Anterior cingulate cortex (tissue), 58 donors: Measurements from ENCODE around the gene HDAC4.

Experiments
- DNase-seq, 58 donors: peaks; one replicate each; lab custom pipeline; 2025; lab: John Stamatoyannopoulos, UW

Gene HDAC4

GRCh38 chr2:239275847-239276831 is 124.7 kb downstream of the HDAC4 start:
- DNase-seq: peak in 26 of 58 donors; percentile 35 to 76 (median 51)

DNA sequence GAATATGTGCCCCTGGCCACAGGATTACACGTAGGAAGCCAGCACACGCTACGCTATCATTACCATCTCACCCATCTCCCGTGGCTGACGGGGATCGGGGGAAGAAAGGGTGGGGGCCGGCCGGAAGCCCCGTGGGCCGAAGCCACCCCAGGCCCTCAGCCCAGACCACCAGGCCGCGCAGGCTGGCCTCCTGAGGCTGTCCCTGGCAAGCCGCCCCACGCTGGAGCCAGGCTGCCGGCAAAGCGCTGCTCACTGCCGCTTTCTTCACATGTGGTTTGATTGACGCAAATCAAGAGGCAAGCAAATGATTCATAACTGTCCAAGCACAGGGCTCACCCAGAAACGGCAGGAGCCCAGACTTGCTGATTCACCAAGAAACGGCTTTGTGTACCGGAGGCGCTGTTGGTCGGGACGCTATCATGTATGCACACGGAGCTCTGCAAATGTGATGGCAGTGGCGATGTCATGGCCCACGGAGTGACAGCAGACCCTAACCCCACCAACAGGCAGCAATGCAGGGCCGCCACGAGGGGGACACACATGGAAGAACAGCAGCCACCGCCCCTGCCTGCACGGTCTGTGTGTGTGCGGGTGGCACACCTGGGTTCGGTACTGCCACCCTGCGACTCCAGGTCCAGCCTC is 125.7 kb downstream of the HDAC4 start:
- DNase-seq: peak in 32 of 58 donors; percentile 20 to 82 (median 62)

DNA sequence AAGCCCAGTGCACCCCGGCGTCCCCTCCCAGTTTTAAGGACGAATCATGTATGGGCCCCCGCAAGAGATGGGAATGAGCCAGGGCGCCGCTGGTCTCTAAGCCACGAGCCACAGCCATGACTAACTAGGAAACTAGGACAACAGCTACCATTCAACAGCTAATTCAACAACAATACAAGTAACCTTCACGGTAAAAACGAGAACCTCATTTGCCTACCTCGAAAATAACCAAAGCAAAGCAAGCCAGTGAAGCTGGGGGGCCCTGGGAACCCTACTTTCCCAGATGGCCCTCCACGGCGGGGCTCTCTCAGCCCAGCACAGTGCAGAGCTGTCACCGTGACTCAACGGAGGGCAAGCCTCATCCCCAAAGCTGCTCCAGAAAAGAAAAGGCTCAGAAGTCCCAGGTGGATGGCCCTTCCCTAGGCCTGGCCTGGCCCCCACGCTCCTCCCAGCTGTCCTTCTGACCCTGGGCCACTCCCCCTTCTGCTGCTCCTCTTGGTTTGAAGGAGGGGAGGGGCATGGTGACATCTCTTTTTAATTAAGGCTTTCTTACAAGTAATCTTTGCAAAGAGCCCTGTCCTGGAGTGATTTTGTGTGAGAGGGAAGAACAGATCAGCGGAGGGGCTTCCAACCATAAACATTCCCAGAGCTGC is 126.3 kb downstream of the HDAC4 start:
- DNase-seq: peak in 1 of 58 donors; percentile 34

- DNase-seq: no peak
Measured at GRCh38 chr2:239273280-239274234, 127.3 kb downstream of the HDAC4 start.

DNA sequence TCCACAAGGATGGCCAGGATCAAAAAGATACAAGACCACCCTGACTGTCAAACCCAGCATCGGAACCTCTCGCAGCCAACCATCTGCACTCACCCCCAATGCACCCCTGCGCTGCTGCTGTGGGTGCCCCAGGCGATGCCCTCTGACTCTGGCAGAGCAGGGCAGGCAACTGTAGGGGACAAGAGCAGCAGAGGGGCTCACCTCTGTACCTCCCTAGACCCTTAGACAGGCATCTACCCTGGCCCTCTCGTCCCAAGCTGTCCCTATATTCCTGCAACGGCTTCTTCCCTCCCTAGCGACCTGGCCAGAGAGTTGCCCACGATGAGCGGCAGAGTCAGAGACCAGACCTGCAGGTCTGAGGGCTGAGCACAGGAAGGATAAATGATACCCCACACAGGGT is 128.2 kb downstream of the HDAC4 start:
- DNase-seq: no peak

- peak in 3 of 58 donors; percentile 57 to 77 (median 58) for DNase-seq
Measured at GRCh38 chr2:239271882-239272281, 128.9 kb downstream of the HDAC4 start.

GRCh38 chr2:239271471-239271870 is 129.3 kb downstream of the HDAC4 start:
- no peak for DNase-seq

DNA sequence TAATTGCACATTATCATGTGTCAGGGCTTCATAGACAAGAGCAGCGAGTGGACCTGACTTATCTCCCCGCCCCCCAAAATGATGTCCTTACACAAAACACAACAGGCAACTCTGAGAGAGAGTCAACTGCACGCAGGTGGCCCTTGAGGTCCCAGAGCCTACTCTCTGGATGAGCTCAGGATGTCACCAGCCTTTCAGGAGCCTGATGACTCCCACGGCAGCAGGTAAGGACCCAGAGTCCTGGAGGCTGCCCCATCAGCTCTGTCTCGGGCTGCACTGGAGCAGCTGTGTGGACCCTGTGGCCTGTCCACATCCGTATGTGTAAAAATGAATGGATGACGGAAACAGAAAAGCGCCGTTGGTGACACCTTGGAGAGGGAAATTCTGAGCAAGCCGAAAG is 130.9 kb downstream of the HDAC4 start:
- DNase-seq: no peak

- DNase-seq: no peak
Measured at GRCh38 chr2:239269173-239269885, 131.5 kb downstream of the HDAC4 start.

DNA sequence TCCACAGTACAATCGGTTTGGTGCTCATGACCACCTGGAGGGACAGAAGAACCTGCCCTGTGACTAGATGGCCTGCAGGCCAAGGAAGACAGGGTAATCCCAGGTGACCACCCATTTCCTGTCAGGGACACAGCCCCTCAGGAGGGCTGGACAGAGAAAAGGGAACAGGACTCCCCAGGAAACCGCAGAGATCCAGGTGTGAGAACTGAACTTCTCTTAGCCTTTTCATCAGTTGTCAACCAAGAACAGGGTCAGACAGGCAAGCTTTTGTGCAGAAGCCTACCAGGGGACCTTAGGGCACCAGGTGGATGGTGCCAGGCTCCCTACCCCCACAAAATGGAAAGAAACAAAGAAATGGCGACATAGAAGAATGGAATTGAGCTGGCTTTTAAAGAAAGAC is 132.3 kb downstream of the HDAC4 start:
- no peak for DNase-seq

DNA sequence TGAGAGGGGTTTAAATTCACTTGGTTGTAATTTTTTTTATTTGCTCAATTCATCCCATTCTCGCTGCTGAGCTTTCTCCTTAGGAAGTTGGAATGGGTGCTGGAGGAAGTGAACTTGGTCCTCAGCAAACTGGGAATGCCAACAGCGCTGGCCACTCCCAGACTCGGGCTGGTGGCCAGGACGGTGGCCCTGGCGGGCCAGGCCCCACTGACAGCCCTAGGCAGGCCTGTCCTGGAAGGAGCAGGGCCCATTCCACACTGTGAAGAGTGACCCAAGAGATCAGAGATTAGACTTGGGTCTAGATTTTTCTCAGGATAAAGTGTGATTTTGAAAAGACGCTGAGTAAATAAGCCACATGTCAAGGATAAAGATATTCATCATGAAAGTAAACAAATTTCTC is 132.7 kb downstream of the HDAC4 start:
- DNase-seq: peak in 15 of 58 donors; percentile 20 to 57 (median 45)

GRCh38 chr2:239267288-239267951 is 133.4 kb downstream of the HDAC4 start:
- DNase-seq: peak in 11 of 58 donors; percentile 20 to 56 (median 44)

DNA sequence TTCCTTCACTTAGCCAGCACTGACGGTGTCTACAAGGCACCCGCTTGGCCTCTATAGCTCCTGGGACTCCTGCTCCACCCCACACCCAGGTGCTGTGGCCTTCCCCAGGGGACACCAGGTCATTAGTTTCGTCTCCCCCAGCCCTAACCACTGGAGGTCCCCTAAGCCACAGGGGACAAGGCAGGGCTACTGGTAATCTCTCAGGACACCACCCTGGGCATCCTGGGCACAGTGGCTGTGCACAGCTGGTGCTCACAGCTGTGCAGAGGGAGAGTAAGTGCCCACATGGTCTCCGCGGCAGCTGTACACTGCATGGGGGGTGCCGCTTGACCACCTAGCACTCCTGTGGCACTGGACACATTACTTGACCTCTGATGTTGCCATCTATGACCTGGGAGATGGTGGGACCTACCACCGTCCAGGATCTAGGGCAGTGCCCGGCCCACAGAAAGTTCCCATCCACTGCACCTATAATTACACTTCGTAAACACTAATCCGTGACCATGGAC is 134.0 kb downstream of the HDAC4 start:
- no peak for DNase-seq

GRCh38 chr2:239266434-239266766 is 134.4 kb downstream of the HDAC4 start:
- no peak for DNase-seq

DNA sequence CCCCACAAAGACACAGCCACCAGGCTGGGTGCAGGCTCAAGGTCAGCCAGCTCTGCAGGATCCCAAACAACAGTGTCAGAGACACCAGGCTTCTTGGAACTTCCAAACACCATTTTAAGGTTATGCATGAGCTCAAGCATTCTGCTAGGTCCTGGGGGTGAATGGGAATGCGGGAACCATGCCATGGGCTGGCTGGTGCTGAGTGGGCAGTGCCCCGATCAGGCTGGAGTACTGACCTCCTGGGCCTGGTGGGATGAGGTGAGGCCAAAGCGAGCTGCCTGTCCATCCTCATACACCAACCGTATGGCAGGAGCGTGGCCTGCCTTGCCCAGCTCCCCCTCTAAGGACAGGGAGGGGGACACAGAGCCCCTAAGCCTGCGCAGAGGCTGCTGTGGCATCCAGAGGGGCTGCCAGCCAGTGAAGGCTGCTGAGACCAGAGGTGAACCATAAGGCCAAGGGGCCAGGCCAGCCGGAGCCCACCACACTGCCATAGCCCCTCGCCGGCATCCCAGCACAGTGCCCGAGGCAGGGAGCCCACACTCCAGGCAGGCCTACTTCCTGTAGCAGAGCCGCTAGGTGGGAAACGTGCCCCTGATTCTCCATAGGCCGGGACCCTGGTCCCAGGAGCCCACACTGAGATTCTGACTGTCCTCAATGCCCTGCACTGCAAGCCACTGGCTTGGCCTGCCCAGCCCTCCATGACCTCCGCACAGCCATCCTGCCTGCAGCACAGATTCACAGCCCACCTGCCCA is 135.0 kb downstream of the HDAC4 start:
- no peak for DNase-seq

DNA sequence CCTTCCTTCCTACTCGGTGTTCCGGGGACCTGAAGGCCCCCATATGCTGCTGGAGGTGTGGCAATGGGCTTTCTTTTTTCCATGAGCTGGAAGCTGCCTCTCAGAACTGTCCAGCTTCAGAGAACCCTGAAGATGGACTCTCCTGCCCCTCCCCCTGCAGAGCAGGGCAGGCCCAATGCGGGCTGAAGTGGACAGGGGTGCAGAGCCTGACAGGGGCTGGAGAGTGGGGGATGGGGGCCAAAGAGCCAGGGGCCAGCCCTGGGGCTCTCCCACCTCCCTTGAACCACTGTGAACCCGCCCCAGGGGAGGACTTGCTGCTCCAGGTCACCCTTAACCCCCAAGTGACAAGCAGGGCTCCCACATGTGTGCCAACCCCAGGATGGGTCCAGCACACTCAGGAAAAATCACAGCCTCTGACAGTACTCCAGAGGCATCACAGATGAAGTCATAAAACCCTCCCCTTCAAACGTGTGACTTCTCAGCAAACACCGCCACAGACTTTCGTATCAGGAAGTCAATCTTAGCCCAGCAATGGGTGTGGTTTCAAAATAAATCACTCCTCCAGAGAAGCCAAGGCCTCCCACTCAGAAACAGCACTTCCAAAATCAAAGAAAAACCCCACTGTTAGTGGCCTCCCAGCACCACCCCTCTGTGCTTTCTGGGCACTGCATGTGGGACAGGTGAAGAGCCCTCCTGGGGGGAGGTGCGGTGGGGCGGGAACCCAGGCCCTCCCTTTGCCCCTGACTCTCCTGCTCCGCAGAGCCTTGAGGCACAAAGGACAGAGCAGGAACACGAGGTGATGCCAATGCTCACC is 135.8 kb downstream of the HDAC4 start:
- peak in 6 of 58 donors; percentile 35 to 76 (median 42) for DNase-seq

DNA sequence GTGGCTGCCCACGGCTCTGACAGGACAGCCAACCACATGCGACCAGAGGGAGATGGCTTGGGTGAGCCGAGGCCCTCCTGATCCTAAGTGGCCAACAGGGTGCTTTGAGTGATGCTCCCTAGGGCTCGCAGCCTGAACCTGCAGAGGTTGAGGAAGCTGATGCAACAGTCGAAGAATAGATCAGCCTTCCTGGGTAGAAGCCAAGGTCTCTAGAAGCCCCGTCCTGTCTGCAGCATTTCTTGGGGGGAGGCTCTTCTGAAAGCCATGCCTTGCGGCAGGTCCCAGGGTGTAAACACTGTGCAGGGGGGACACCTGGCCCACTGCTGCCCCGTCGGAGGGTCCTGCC is 136.4 kb downstream of the HDAC4 start:
- DNase-seq: no peak
